Suprapubic skin (tissue), 3 donors: ENCODE data around the gene ARFIP2.

ENCODE experiments used
- EP300 ChIP-seq: sonication (generic); formaldehyde crosslinking; IDR thresholded peaks from one replicate; pipeline ENCODE4 v1.6.1; 2017; ENCODE audit warnings: antibody characterized with exemption
- TF ChIP-seq, protein P1 (sequence below), 2 donors: fragments of 200-600 bp in 1 of 2; fragments of 450-650 bp in 1 of 2; sonication (generic) in 1 of 2; IDR thresholded peaks; one replicate each; pipeline ENCODE4 v1.5.1; 2016 to 2019; ENCODE audit warnings: antibody characterized with exemption in 2 of 2, mild to moderate bottlenecking in 1 of 2, moderate library complexity in 1 of 2

- TF ChIP-seq, protein P1, sequence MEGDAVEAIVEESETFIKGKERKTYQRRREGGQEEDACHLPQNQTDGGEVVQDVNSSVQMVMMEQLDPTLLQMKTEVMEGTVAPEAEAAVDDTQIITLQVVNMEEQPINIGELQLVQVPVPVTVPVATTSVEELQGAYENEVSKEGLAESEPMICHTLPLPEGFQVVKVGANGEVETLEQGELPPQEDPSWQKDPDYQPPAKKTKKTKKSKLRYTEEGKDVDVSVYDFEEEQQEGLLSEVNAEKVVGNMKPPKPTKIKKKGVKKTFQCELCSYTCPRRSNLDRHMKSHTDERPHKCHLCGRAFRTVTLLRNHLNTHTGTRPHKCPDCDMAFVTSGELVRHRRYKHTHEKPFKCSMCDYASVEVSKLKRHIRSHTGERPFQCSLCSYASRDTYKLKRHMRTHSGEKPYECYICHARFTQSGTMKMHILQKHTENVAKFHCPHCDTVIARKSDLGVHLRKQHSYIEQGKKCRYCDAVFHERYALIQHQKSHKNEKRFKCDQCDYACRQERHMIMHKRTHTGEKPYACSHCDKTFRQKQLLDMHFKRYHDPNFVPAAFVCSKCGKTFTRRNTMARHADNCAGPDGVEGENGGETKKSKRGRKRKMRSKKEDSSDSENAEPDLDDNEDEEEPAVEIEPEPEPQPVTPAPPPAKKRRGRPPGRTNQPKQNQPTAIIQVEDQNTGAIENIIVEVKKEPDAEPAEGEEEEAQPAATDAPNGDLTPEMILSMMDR (IDR thresholded peaks at IDR 0.05): no peak
- no peak for TF ChIP-seq EP300
Observed at GRCh38 chr11:6502382-6502781, 21.3 kb upstream of the ARFIP2 start.
